ENCODE measurements around the gene SIGLEC9.

GRCh38 chr19:51079481-51080110 is 45.1 kb upstream of the SIGLEC9 start:
- TF ChIP-seq CTCF (IDR thresholded peaks at IDR 0.05) (no peak), POLR2A (IDR thresholded peaks at IDR 0.05) (no peak)

Measured in transverse colon (tissue), 3 donors.